Measurements from ENCODE around the gene TCF3. TPM values are rescaled to one million over a fixed set of nuclear protein-coding genes. Genes with fewer than 3 reads are reported as not detected.

TCF3 gene
- polyA plus RNA-seq, 3 donors, result 2.4 to 36.2 (median 3.3) TPM

- intact Hi-C loops (cut with micrococcal nuclease), result no loop called here
These were observed 53.5 kb downstream of the TCF3 start for GRCh38 chr19:1598777-1599459.

GRCh38 chr19:1593501-1593772 is 59.0 kb downstream of the TCF3 start:
- H3K9ac ChIP-seq (ENCODE audit: insufficient read depth, low read length, poor library complexity, severe bottlenecking), result peak overlapping the region; percentile 66
- H2AFZ ChIP-seq (ENCODE audit: insufficient read depth, low read depth, low read length, poor library complexity, severe bottlenecking), result peak overlapping the region; percentile 77
- H3K9me3 Mint-ChIP-seq, result no peaks in the 10 kb centered on the region

More at GRCh38 chr19:1598777-1599459, 53.5 kb downstream of the TCF3 start:
- Mint-ChIP-seq H3K36me3 (peaks cover 36 to 71% of the 10 kb centered on the region in 2 donors), H3K27ac (peak overlapping the region in 1 of 7 donors; percentile 20), H3K27me3 (ENCODE audit: low read depth in 3 of 3) (no peaks in the 10 kb centered on the region), H3K9me3 (no peaks in the 10 kb centered on the region), H3K4me1 (peaks cover 12% of the 10 kb centered on the region), H3K4me3 (no peak overlapping the region)
- 96% methylated on average over 11 of the region's 20 CpGs for WGBS (ENCODE audit: insufficient coverage)
- TF ChIP-seq CTCF (IDR thresholded peaks at IDR 0.05), result no peak
- Histone ChIP-seq H3K79me2 (ENCODE audit: insufficient read depth, low read length) (peaks cover 50% of the 10 kb centered on the region), H3K9me3 (replicated peaks in 1 of 2; ENCODE audit: control insufficient read depth in 1 of 2, insufficient read depth in 1 of 2, low read length in 2 of 2) (no peaks in the 10 kb centered on the region), H3K36me3 (replicated peaks in 1 of 2; ENCODE audit: control insufficient read depth in 1 of 2, insufficient read depth in 2 of 2, low read length in 2 of 2) (peaks cover 34 to 49% of the 10 kb centered on the region in 2 donors), H3K27ac (ENCODE audit: low read depth in 1 of 2, low read length in 2 of 2) (no peak overlapping the region), H3K27me3 (ENCODE audit: control insufficient read depth in 2 of 2, insufficient read depth in 2 of 2, low read length in 2 of 2) (no peaks in the 10 kb centered on the region), H3K4me1 (ENCODE audit: control insufficient read depth in 1 of 2, insufficient read depth in 2 of 2, low read length in 2 of 2) (peaks cover 7 to 12% of the 10 kb centered on the region in 2 donors), H3K4me2 (replicated peaks; ENCODE audit: extremely low read depth, low read length, poor library complexity, severe bottlenecking) (no peak overlapping the region), H2AFZ (ENCODE audit: insufficient read depth, low read depth, low read length, poor library complexity, severe bottlenecking) (no peak overlapping the region), H3K4me3 (replicated peaks in 1 of 3; ENCODE audit: low read depth in 2 of 3, low read length in 3 of 3) (no peak overlapping the region), H4K20me1 (ENCODE audit: insufficient read depth, low read length) (peaks cover 69% of the 10 kb centered on the region), H3K9ac (ENCODE audit: insufficient read depth, low read length, poor library complexity, severe bottlenecking) (no peak overlapping the region)
- no peak for DNase-seq

More at GRCh38 chr19:1593501-1593772, 59.0 kb downstream of the TCF3 start:
- Mint-ChIP-seq H3K36me3 (peaks cover 23 to 37% of the 10 kb centered on the region in 2 donors), H3K4me3 (peak overlapping the region; percentile 90 to 94), H3K27me3 (ENCODE audit: low read depth in 3 of 3) (peaks cover 0 to 2% (median 0%) of the 10 kb centered on the region in 3 donors), H3K27ac (peak overlapping the region in 3 of 7 donors; percentile 85 to 95 (median 88)), H3K4me1 (peaks cover 28% of the 10 kb centered on the region)
- H3K36me3 ChIP-seq (replicated peaks in 1 of 2; ENCODE audit: control insufficient read depth in 1 of 2, insufficient read depth in 2 of 2, low read length in 2 of 2), result peaks cover 19 to 21% of the 10 kb centered on the region in 2 donors
- H3K4me3 ChIP-seq (replicated peaks in 1 of 3; ENCODE audit: low read depth in 2 of 3, low read length in 3 of 3), result peak overlapping the region in 1 of 3 experiments; percentile 87
- no peaks in the 10 kb centered on the region for H3K27me3 ChIP-seq (ENCODE audit: control insufficient read depth in 2 of 2, insufficient read depth in 2 of 2, low read length in 2 of 2)
- intact Hi-C loops (cut with micrococcal nuclease), result loop anchor here in 1 of 2 donors (5.0 kb wide), 1 partner anchor 59 kb away; the partner anchor contains the start of gene TCF3
- peaks cover 40% of the 10 kb centered on the region for H4K20me1 ChIP-seq (ENCODE audit: insufficient read depth, low read length)
- TF ChIP-seq CTCF (IDR thresholded peaks at IDR 0.05), result no peak
- DNase-seq, result no peak
- H3K4me2 ChIP-seq (replicated peaks; ENCODE audit: extremely low read depth, low read length, poor library complexity, severe bottlenecking), result peak overlapping the region; percentile 93
- H3K79me2 ChIP-seq (ENCODE audit: insufficient read depth, low read length), result peaks cover 36% of the 10 kb centered on the region
- H3K4me1 ChIP-seq (ENCODE audit: control insufficient read depth in 1 of 2, insufficient read depth in 2 of 2, low read length in 2 of 2), result peaks cover 28 to 36% of the 10 kb centered on the region in 2 donors
- H3K9me3 ChIP-seq (replicated peaks in 1 of 2; ENCODE audit: control insufficient read depth in 1 of 2, insufficient read depth in 1 of 2, low read length in 2 of 2), result no peaks in the 10 kb centered on the region
- WGBS (ENCODE audit: insufficient coverage), result 66% methylated on average over 9 of the region's 10 CpGs
- peak overlapping the region in 1 of 2 donors; percentile 73 for H3K27ac ChIP-seq (ENCODE audit: low read depth in 1 of 2, low read length in 2 of 2)
